AG04449 (cell line): ENCODE data around the gene SPATA2L.

Experiments used
- CTCF ChIA-PET: fragments of 350-600 bp; formaldehyde crosslinking; extraction: SDS; loops from one replicate; lab custom pipeline; 2021; ENCODE audit warnings: antibody characterized with exemption; lab: Yijun Ruan, JAX
- POLR2A ChIA-PET: fragments of 400-600, 350-600 bp; formaldehyde crosslinking; extraction: SDS; loops from one replicate; lab custom pipeline; 2020; ENCODE audit warnings: antibody characterized with exemption, inconsistent platforms; lab: Yijun Ruan, JAX
- DNase-seq: peaks from one replicate; pipeline ENCODE4 v3.0.0-alpha.2; 2010; ENCODE audit warnings: low read depth, low spot score
- H3K4me3 ChIP-seq: 2 replicates; pipeline ENCODE4 v1.5.1; 2011; ENCODE audit warnings: low read depth, mild to moderate bottlenecking, control low read depth, low read length
- TF ChIP-seq, protein P1 (sequence below): IDR thresholded peaks from one replicate; pipeline ENCODE4 v1.5.1; 2011; ENCODE audit warnings: mild to moderate bottlenecking, moderate library complexity, low read length, control low read depth, inconsistent platforms; ENCODE audit not compliant: insufficient read depth; ENCODE audit errors: missing control alignments

Gene SPATA2L

DNA sequence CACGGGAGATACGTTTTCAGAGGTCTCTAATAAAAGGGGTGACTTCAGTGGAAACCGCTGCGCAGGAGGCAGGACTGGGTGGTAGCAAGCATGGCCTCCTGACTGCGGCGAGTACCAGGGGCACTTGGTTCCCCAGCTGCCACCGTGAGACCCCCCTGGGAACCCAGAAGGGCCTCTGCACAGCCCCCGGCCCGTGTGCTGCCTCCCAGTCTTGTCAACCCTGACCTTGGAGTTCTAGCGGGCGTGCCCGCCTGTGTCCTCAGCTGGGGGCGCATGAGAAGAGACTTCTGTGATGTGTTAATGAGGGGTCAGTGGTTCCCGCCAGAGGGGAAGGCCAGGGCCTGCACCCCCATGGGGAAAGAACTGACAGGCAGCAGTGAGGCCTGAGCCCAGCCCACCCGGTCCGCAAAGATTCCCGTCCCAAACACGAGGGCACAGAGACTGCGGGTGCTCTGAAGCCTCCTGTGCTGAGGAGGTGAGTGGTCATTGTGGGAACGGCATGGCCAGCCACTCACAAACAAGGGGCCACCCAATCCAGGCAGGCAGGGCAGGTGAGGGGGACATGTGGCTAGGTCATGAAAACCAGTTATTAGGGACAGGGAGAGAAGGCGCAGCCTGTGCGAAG lies 29.2 kb upstream of the SPATA2L start:
- CTCF ChIA-PET, result no interaction called here
- DNase-seq, result no peak
- H3K4me3 ChIP-seq, result no peak overlapping the region
- POLR2A ChIA-PET, result no interaction called here
- TF ChIP-seq, protein P1, sequence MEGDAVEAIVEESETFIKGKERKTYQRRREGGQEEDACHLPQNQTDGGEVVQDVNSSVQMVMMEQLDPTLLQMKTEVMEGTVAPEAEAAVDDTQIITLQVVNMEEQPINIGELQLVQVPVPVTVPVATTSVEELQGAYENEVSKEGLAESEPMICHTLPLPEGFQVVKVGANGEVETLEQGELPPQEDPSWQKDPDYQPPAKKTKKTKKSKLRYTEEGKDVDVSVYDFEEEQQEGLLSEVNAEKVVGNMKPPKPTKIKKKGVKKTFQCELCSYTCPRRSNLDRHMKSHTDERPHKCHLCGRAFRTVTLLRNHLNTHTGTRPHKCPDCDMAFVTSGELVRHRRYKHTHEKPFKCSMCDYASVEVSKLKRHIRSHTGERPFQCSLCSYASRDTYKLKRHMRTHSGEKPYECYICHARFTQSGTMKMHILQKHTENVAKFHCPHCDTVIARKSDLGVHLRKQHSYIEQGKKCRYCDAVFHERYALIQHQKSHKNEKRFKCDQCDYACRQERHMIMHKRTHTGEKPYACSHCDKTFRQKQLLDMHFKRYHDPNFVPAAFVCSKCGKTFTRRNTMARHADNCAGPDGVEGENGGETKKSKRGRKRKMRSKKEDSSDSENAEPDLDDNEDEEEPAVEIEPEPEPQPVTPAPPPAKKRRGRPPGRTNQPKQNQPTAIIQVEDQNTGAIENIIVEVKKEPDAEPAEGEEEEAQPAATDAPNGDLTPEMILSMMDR, result no peak

GRCh38 chr16:89729863-89730593 lies 28.5 kb upstream of the SPATA2L start:
- H3K4me3 ChIP-seq, result no peak overlapping the region
- no peak for DNase-seq
- ChIA-PET POLR2A (no interaction called here), CTCF (no interaction called here)
- TF ChIP-seq, protein P1, result no peak

DNA sequence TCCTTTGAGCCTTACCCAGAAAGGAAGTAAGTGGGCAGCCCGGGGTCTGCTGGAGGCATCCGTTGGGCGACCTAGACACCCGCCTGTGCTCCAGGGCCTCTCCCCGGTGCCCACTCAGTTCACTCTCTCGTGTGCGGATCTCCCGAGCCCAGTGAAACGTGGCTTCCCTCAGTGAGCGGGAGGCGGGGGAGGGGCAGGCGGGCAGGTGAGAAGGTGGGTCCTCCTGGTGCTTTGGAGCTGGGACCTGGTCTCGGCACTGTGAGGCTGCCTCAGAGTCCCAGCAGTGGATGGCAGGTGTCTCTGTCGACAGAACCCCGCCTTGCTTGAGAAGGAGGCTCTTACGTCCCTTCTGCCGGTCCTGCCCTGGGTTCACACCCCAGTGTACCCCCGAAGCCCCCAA lies 27.8 kb upstream of the SPATA2L start:
- H3K4me3 ChIP-seq, result no peak overlapping the region
- TF ChIP-seq, protein P1, result no peak
- ChIA-PET CTCF (no interaction called here), POLR2A (no interaction called here)
- DNase-seq, result no peak

DNA sequence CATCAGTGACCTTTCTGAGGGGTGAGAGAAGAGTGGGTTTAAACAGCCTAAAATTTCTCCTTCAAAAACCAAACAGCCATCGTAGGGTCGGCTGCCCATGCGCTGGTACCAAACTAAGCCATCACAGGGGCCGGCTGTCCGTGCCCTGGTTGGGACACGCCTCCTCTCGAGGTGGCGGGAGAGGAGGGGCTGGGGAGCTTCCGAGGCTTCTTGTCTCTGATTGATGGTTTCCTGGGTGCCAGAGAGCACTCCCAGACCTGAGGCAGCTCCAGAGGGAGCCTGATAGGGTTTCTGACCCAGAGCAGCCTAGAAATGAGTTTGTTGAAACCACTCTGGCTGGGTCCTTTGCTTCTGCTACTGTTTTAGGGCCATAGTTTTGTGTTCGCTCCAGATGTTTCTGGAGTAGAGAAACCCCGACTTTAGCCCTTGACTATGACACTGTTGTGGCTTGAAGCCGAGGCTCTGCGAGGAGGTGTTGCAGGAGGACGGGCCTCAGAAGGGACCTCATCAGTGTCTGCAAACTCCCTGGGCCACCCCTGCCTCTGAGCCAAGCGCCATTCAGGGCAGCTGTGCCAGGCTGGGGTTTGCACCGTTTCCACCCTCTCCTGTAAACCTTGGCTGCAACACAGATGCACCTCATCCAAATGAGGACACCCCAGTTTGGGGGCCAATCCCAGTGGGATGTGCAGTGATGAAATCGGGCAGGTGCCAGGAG lies 26.1 kb upstream of the SPATA2L start:
- H3K4me3 ChIP-seq, result no peak overlapping the region
- TF ChIP-seq, protein P1, result no peak
- ChIA-PET CTCF (interaction anchor here (1.2 kb wide), 1 partner anchor 28 kb away, joined by 3 read pairs; no protein-coding TSS in a partner anchor), POLR2A (no interaction called here)
- no peak for DNase-seq

GRCh38 chr16:89723279-89724250 lies 22.1 kb upstream of the SPATA2L start:
- ChIA-PET CTCF (interaction anchor here (0.7 to 2.2 kb wide), 4 partner anchors 16 to 187 kb away, joined by 3 to 8 read pairs (median 4); partner anchors contain the start of gene SPATA2L), POLR2A (no interaction called here)
- no peak for DNase-seq
- H3K4me3 ChIP-seq, result peak overlapping the region; percentile 12; the same call in 1 of the 2 replicates
- TF ChIP-seq, protein P1, result no peak
